ENCODE results near the gene PPIA. TPM values are rescaled to one million over a fixed set of nuclear protein-coding genes. Genes with fewer than 3 reads are reported as not detected.

PPIA gene
- polyA plus RNA-seq, 2 of the 4 experiments (the other 2 are of a cell fraction): 5,366 to 6,488 TPM

DNA sequence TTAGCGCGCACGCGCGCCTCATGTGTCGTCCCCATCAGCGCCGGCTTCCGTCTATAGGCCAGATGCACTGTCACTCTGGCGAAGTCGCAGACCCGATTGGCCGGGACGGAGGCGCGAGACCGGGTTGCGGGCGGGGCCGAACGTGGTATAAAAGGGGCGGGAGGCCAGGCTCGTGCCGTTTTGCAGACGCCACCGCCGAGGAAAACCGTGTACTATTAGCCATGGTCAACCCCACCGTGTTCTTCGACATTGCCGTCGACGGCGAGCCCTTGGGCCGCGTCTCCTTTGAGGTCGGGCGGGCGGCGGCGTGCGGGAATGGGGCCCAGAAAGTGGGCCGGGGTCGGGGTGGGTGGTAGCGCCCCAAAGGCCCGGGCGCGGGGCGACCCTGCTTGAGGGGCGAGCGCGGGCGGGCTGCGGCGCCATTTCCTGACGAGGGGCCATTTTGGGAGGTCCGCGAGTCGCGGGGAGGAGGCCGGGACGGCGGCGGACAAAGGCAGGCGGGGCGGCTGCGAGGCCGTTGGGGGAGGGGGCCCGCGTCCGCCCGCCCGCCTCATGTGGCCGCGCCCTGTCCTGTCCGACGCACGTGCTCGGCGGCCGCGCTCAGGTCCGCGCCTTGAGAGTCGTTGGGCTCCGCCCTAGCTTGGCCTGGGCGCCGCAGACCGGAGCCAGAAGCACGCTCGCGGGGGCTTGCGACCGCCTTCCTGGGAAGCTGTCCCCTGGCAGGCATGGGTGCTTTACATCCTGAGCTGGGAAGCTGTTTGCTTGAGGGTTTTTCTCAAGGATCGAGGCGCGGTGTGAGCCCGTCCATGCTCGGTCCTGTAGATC, at the start of gene PPIA (continued):
- TF ChIP-seq MAZ (IDR thresholded peaks at IDR 0.05; ENCODE audit: borderline replicate concordance, low read depth, low read length) (no peak), FOSL2 (IDR thresholded peaks at IDR 0.05) (no peak), FOSL2 (CRISPR knock-in tag; IDR thresholded peaks at IDR 0.05) (peak; percentile 38), CBX8 (IDR thresholded peaks at IDR 0.05) (no peak), MYC (IDR thresholded peaks at IDR 0.05; ENCODE audit: borderline replicate concordance, low read length) (peak; percentile 100), CBX2 (IDR thresholded peaks at IDR 0.05; ENCODE audit: borderline replicate concordance, low read depth) (no peak), ESRRA (IDR thresholded peaks at IDR 0.05; ENCODE audit: borderline replicate concordance, low read length) (no peak), HES2 (IDR thresholded peaks at IDR 0.05) (no peak), HMGXB4 (CRISPR knock-in tag; IDR thresholded peaks at IDR 0.05; ENCODE audit: borderline replicate concordance) (peak; percentile 62), RCOR1 (IDR thresholded peaks at IDR 0.05; ENCODE audit: low read depth, low read length) (no peak), HOXB13 (CRISPR knock-in tag; IDR thresholded peaks at IDR 0.05; ENCODE audit: low read depth) (no peak), TP53 (CRISPR knock-in tag; IDR thresholded peaks at IDR 0.05) (peak; percentile 98), ZC3H11A (IDR thresholded peaks at IDR 0.05) (no peak), ZSCAN20 (CRISPR knock-in tag; IDR thresholded peaks at IDR 0.05) (no peak), FOXS1 (CRISPR knock-in tag; IDR thresholded peaks at IDR 0.05) (peak; percentile 44; the same call in 1 of the 2 replicates), NPAS2 (CRISPR knock-in tag; IDR thresholded peaks at IDR 0.05; ENCODE audit: borderline replicate concordance) (no peak), MAX (IDR thresholded peaks at IDR 0.05) (peak; percentile 97), CTCF (IDR thresholded peaks at IDR 0.05) (no peak), RARB (CRISPR knock-in tag; IDR thresholded peaks at IDR 0.05) (peak; percentile 88), ATOH8 (CRISPR knock-in tag; IDR thresholded peaks at IDR 0.05; ENCODE audit: low read depth) (peak; percentile 27; the same call in 1 of the 2 replicates), ZFP36 (IDR thresholded peaks at IDR 0.05; ENCODE audit: borderline replicate concordance, partially characterized antibody) (no peak), HDAC2 (IDR thresholded peaks at IDR 0.05) (no peak), ELK1 (IDR thresholded peaks at IDR 0.05; ENCODE audit: low read depth, low read length) (no peak)
